Measurements from ENCODE around the gene MAGI2.

MAGI2 gene

DNA sequence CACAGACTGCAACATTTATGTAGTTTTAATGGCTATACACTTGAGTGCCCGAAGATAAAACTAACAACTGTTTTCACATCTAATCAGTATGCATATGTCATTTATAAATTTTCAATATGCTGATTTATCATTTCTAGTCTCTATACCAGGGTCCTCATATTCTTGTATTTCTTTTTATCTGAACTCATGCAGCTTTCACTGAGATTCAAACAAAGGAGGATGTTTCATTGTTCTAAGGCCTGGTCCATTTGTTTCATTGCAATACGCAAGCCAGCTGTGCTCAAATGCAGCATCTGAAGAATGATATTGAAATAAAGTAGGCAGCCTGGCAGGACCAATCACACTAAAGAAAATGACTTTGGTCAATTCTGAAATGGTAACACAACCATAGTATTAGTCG lies 31.7 kb downstream of the MAGI2 start:
- intact Hi-C loops (cut with micrococcal nuclease) = no loop called here
- H3K9me3 Mint-ChIP-seq = no peaks in the 10 kb centered on the region
- no peaks in the 10 kb centered on the region for H3K27me3 Mint-ChIP-seq
- no peaks in the 10 kb centered on the region for H3K36me3 Mint-ChIP-seq (ENCODE audit: low read depth)
- no peak overlapping the region for H3K4me3 Mint-ChIP-seq
- H3K4me1 Mint-ChIP-seq (ENCODE audit: low read depth) = no peaks in the 10 kb centered on the region
- H3K27ac Mint-ChIP-seq = no peak overlapping the region

DNA sequence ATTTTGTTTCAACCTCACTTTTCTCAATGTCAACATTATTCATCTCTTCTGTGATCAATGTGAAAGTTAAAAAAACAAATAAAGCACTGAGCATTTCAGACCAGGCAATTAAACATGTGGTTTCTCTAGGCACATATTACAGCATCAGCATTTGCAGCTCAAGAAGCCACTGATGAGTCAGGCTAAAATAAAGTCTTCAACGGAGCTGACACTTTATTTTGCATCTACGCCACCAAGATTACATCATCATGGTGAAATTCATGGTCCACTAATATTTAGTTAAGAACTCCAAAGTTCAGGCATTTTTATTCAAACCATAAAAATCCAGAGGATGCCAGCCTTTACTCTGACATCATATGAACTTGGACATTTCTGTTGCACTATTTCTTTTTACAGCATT lies 33.0 kb downstream of the MAGI2 start:
- intact Hi-C loops (cut with micrococcal nuclease) = no loop called here
- H3K27ac Mint-ChIP-seq = no peak overlapping the region
- H3K4me1 Mint-ChIP-seq (ENCODE audit: low read depth) = no peaks in the 10 kb centered on the region
- H3K4me3 Mint-ChIP-seq = no peak overlapping the region
- H3K9me3 Mint-ChIP-seq = no peaks in the 10 kb centered on the region
- H3K36me3 Mint-ChIP-seq (ENCODE audit: low read depth) = no peaks in the 10 kb centered on the region
- no peaks in the 10 kb centered on the region for H3K27me3 Mint-ChIP-seq

DNA sequence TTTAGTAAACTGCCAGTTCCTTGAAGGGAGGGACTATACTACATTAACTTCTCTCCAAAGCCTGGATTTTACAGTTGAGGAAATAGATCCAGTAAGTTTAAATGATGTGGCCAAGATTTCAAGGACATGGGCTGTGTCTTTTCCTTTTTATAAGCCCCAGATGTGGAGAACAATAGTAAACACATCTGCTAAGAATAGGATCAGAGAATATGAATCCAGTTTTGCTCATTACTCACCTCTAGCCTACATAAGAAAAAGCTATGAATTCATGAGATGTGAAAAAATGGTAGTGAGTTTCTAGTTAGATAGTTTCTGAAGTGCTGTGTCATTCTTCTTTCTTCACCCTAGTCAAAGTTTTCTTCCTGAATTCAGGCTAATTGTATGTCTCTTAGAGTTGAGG lies 38.6 kb downstream of the MAGI2 start:
- H3K4me1 Mint-ChIP-seq (ENCODE audit: low read depth) = no peaks in the 10 kb centered on the region
- H3K36me3 Mint-ChIP-seq (ENCODE audit: low read depth) = no peaks in the 10 kb centered on the region
- no peaks in the 10 kb centered on the region for H3K27me3 Mint-ChIP-seq
- H3K4me3 Mint-ChIP-seq = no peak overlapping the region
- H3K9me3 Mint-ChIP-seq = no peaks in the 10 kb centered on the region
- no peak overlapping the region for H3K27ac Mint-ChIP-seq
- intact Hi-C loops (cut with micrococcal nuclease) = no loop called here

DNA sequence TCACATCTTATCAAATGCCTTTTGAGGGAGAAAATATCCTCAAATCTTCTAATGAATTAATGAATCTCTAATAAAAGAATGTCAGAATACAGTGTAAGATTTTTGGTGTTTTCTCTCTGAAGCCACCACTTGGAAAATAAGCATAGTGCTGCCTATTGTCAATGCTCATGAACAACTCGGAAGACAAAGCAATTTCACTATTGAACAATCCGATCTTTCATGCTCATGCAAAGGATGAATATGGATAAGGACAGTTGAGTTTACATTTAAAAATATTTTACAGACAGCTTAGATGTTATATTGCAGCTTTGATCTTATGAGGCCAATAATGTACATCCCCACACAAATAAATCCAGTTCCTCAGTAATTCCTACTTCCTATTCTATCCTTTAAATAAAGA lies 40.6 kb downstream of the MAGI2 start:
- H3K4me1 Mint-ChIP-seq (ENCODE audit: low read depth) = no peaks in the 10 kb centered on the region
- no peaks in the 10 kb centered on the region for H3K36me3 Mint-ChIP-seq (ENCODE audit: low read depth)
- no peak overlapping the region for H3K4me3 Mint-ChIP-seq
- intact Hi-C loops (cut with micrococcal nuclease) = no loop called here
- H3K27me3 Mint-ChIP-seq = no peaks in the 10 kb centered on the region
- no peaks in the 10 kb centered on the region for H3K9me3 Mint-ChIP-seq
- H3K27ac Mint-ChIP-seq = no peak overlapping the region

DNA sequence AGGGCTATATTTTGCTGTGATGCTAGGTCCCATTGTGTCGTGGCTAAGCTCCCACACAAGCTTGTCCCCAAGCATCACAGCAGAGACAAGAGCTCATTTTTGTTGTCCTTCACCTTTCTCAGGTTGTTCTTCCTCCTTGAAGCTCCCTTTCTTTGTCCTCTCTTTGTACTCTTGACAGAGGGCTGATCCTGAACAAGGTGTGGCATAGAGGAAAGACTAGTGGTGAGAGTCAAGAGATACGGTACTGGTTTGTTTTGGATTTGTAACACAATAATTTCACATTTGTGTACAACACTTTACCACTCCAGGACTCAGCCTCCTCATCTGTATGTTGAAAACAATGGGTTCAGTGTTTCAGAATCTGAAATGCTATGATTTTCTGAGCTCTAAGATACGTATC lies 41.0 kb downstream of the MAGI2 start:
- no peaks in the 10 kb centered on the region for H3K4me1 Mint-ChIP-seq (ENCODE audit: low read depth)
- H3K4me3 Mint-ChIP-seq = no peak overlapping the region
- H3K27ac Mint-ChIP-seq = no peak overlapping the region
- no peaks in the 10 kb centered on the region for H3K27me3 Mint-ChIP-seq
- no peaks in the 10 kb centered on the region for H3K36me3 Mint-ChIP-seq (ENCODE audit: low read depth)
- no peaks in the 10 kb centered on the region for H3K9me3 Mint-ChIP-seq
- intact Hi-C loops (cut with micrococcal nuclease) = no loop called here

DNA sequence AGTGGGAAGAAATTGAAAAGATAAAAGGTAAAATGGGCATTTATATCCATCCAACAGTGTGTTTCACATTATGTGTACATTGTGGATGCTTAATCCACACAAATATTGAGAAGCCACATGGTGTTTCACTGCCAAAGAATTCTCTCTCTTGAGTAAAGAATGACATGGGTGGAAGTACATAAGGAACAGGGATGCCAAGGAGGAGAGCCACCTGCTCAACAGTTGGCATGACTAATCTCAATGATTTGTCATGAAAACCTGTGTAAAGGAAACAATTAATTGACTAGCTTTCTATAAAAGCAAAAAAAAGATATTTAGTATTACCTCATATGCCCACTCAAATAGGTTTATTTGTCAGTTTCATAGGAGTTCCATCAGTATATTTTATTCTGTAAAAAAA lies 43.1 kb downstream of the MAGI2 start:
- no peak overlapping the region for H3K4me3 Mint-ChIP-seq
- H3K9me3 Mint-ChIP-seq = no peaks in the 10 kb centered on the region
- H3K4me1 Mint-ChIP-seq (ENCODE audit: low read depth) = no peaks in the 10 kb centered on the region
- no peaks in the 10 kb centered on the region for H3K36me3 Mint-ChIP-seq (ENCODE audit: low read depth)
- H3K27me3 Mint-ChIP-seq = no peaks in the 10 kb centered on the region
- H3K27ac Mint-ChIP-seq = no peak overlapping the region
- intact Hi-C loops (cut with micrococcal nuclease) = no loop called here

DNA sequence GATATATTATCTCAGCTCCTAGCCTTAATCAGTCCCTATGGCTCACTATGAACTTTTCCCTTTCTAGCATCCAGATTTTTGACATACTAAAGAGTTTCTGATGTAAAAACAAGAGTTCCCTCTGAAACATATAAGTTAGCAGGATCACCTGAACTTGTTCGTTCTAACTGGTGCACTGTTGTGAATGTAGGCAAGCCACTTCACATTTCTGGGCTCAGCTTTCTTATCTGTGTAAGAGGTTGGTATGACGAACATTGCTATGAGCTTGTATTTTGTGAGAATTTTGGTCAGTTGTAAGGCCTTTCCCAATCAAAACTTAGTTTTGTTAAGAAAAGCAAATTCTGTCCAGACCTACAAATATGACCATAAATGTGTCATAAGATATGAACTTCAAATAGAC lies 46.1 kb downstream of the MAGI2 start:
- no peaks in the 10 kb centered on the region for H3K4me1 Mint-ChIP-seq (ENCODE audit: low read depth)
- no peak overlapping the region for H3K4me3 Mint-ChIP-seq
- H3K27ac Mint-ChIP-seq = no peak overlapping the region
- intact Hi-C loops (cut with micrococcal nuclease) = no loop called here
- no peaks in the 10 kb centered on the region for H3K27me3 Mint-ChIP-seq
- H3K9me3 Mint-ChIP-seq = no peaks in the 10 kb centered on the region
- no peaks in the 10 kb centered on the region for H3K36me3 Mint-ChIP-seq (ENCODE audit: low read depth)

DNA sequence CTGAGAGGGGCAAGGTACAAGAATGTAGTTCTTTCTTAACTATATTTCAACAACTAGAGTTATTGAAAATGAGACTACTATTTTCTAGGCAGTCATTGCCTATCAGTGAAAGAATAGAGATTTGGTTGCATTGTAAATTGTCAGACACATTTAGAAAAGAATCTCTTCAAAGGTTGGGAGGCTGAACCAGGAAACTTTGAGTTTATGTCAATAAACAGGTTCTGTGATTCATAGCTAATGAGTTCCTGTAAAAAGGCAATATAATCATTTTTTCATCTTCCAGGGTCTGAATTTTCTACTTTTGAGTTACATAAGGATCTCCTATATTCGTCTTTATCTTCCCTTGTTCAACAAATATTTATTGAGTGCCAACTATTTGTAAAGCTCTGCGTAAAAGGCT lies 47.1 kb downstream of the MAGI2 start:
- Mint-ChIP-seq H3K4me3 (no peak overlapping the region), H3K36me3 (ENCODE audit: low read depth) (no peaks in the 10 kb centered on the region), H3K9me3 (no peaks in the 10 kb centered on the region), H3K27me3 (no peaks in the 10 kb centered on the region), H3K27ac (no peak overlapping the region), H3K4me1 (ENCODE audit: low read depth) (no peaks in the 10 kb centered on the region)
- intact Hi-C loops (cut with micrococcal nuclease) = no loop called here

DNA sequence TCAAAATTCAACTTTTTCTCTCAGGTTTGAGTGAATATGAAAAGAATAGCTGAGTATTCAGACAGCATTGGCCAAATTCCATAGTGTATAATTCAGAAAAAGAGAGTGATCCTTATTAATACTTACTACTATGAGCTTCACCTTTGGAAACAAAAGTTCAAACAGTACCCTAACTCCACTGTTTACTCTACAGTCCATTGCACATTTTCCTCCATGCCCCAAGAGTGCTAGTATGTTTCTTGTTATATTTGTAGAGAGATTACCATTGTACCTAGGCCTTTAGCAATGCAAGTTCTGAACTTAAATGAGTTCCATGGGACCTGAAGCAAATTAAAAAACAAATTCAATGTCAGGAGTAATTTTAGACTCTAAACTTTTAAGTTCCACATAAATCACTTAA lies 48.1 kb downstream of the MAGI2 start:
- H3K36me3 Mint-ChIP-seq (ENCODE audit: low read depth) = no peaks in the 10 kb centered on the region
- intact Hi-C loops (cut with micrococcal nuclease) = no loop called here
- no peaks in the 10 kb centered on the region for H3K9me3 Mint-ChIP-seq
- H3K27me3 Mint-ChIP-seq = no peaks in the 10 kb centered on the region
- H3K4me3 Mint-ChIP-seq = no peak overlapping the region
- no peak overlapping the region for H3K27ac Mint-ChIP-seq
- no peaks in the 10 kb centered on the region for H3K4me1 Mint-ChIP-seq (ENCODE audit: low read depth)

DNA sequence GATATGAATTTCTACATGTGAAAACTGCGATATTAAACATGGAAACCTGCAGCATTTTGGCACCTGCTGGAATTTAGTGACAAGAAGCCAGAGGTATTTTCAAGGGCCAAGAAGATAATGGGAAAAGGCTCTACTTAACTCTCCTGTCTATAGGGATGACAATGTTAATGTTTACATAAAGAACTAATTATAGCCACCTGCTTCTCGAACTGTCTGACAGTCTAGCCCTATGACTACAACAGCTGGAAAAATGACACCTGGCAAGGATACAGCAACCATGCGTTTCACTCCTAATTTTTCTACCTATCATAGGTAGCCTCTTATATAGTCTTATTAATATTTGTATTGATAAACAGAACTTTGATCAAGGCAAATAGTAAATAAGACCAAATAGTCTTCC lies 49.6 kb downstream of the MAGI2 start:
- intact Hi-C loops (cut with micrococcal nuclease) = no loop called here
- H3K4me3 Mint-ChIP-seq = no peak overlapping the region
- no peaks in the 10 kb centered on the region for H3K27me3 Mint-ChIP-seq
- H3K36me3 Mint-ChIP-seq (ENCODE audit: low read depth) = no peaks in the 10 kb centered on the region
- no peaks in the 10 kb centered on the region for H3K9me3 Mint-ChIP-seq
- no peak overlapping the region for H3K27ac Mint-ChIP-seq
- H3K4me1 Mint-ChIP-seq (ENCODE audit: low read depth) = no peaks in the 10 kb centered on the region

DNA sequence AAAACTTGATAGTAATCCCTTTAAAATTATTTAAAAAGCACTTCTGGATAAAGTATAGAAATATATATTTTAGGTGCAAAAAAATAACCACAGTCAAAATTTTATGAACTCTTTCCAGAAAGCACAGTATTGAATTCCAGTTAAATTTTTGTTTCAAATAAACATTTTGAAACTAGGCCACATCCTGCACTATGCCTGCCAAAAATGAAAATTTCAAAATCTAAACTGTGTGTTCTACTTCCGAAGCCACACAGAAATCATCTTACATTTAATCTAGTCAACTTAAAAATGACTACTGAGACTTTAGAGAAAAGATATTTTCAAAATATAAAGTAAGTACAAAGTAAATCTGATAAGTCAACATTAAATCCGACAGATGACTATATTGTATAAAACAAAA lies 50.0 kb downstream of the MAGI2 start:
- H3K4me1 Mint-ChIP-seq (ENCODE audit: low read depth) = no peaks in the 10 kb centered on the region
- intact Hi-C loops (cut with micrococcal nuclease) = no loop called here
- no peaks in the 10 kb centered on the region for H3K27me3 Mint-ChIP-seq
- H3K27ac Mint-ChIP-seq = no peak overlapping the region
- no peak overlapping the region for H3K4me3 Mint-ChIP-seq
- H3K36me3 Mint-ChIP-seq (ENCODE audit: low read depth) = no peaks in the 10 kb centered on the region
- H3K9me3 Mint-ChIP-seq = no peaks in the 10 kb centered on the region

DNA sequence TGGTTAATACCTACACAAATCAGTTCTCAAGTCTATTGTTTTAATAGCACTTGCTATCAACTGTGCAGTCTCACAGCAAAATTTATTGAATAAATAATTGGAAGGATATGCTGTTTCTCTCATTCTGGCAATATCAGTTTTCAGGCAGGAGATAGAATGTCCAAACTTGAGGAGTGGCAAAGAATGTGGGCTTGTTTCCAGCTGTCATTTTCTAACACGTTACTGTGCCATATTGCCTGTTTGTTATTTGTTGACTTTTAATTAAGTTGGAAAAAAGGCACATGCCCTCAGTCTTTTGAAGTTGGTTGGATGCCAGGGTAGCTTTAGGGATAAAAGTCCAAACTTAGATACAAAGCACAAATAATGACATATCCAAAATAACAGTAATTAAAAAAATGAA lies 52.2 kb downstream of the MAGI2 start:
- Mint-ChIP-seq H3K27me3 (no peaks in the 10 kb centered on the region), H3K9me3 (no peaks in the 10 kb centered on the region), H3K4me3 (no peak overlapping the region), H3K27ac (no peak overlapping the region), H3K36me3 (ENCODE audit: low read depth) (no peaks in the 10 kb centered on the region), H3K4me1 (ENCODE audit: low read depth) (no peaks in the 10 kb centered on the region)
- intact Hi-C loops (cut with micrococcal nuclease) = no loop called here

DNA sequence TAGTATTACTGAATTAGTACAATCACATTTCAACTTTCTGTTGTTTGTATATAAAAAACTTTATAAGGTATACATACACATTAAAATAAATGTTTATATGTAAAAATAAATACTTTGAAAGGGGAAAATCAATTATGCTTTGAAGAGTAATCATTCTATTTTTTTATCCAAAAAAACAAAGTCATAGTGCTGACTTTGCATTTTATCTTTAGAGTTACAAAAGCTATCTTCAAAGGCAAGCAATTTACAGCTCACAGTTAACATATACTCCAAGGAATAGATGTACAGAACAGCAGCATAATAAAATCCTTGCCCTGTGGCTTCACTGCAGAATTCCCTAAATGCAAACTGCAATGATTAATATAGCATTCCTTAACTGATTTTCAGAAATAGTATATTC lies 53.2 kb downstream of the MAGI2 start:
- Mint-ChIP-seq H3K36me3 (ENCODE audit: low read depth) (no peaks in the 10 kb centered on the region), H3K27me3 (no peaks in the 10 kb centered on the region), H3K27ac (no peak overlapping the region), H3K4me1 (ENCODE audit: low read depth) (no peaks in the 10 kb centered on the region), H3K9me3 (no peaks in the 10 kb centered on the region), H3K4me3 (no peak overlapping the region)
- intact Hi-C loops (cut with micrococcal nuclease) = no loop called here

DNA sequence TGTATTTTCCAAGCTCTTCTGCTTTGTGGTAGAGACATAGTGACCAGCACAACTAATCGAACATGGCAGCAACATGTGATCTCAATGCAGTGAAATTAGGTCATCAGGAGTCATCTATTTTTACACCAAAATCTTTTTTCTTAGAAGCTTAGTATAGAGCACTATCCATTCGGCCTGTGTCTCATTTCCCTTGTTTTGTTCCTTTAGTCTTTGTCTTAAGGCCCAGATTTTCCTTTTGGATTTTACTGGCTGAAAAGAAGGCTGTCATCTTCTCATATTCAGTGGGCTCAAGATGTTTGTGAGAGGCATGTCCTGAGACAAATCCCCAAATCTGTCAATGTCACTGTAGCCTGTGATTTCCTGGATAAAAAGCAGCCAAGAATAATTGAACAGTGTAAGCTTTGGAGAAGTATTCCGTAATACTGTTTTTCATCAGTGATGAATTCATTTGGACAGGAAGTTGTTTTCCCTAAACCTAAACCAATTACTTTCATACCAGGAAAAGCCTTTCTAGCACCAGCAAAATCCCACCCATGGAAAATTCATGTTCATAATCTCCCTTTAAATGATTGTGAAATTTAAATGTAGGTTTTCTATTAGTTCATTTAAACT lies 55.2 kb downstream of the MAGI2 start:
- H3K4me3 Mint-ChIP-seq = no peak overlapping the region
- H3K4me1 Mint-ChIP-seq (ENCODE audit: low read depth) = no peaks in the 10 kb centered on the region
- H3K9me3 Mint-ChIP-seq = no peaks in the 10 kb centered on the region
- H3K27ac Mint-ChIP-seq = no peak overlapping the region
- intact Hi-C loops (cut with micrococcal nuclease) = no loop called here
- H3K27me3 Mint-ChIP-seq = no peaks in the 10 kb centered on the region
- H3K36me3 Mint-ChIP-seq (ENCODE audit: low read depth) = no peaks in the 10 kb centered on the region

DNA sequence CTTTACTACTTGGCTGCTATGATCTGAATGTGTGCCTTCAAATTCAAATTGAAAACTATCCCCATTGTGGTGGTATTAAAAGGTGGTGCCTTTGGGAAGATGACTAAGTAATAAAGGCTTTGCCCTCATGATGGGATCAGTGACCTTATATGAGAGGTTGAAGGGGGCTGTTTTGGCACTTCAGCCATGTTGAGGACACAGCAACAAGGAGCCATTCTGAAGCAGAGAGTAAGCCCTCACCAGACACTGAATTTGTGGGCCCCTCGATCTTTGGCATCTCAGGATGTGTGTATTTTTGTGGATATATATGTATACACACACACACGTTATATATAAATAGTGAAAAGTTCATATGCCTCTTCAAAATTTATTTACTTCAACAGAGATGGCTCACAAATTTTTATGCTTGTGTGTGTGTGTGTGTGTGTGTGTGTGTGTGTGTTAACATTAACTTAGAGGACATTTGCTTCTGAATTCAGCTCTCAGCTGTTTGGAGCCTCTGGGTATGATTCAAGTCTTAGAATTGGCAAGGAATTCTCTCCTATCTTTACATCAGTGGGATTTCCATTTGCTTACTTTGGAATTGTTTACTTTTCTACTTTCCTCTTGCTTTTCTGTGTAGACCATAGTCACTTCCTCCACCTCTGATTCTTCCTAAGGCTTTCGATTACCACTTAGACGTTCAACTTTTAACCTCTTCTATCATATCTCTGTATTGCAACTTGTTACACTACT lies 66.6 kb downstream of the MAGI2 start:
- Mint-ChIP-seq H3K4me3 (no peak overlapping the region), H3K27ac (no peak overlapping the region), H3K27me3 (no peaks in the 10 kb centered on the region), H3K9me3 (no peaks in the 10 kb centered on the region), H3K4me1 (ENCODE audit: low read depth) (no peaks in the 10 kb centered on the region), H3K36me3 (ENCODE audit: low read depth) (no peaks in the 10 kb centered on the region)
- intact Hi-C loops (cut with micrococcal nuclease) = no loop called here
